OCI-LY7 (cell line): Measurements from ENCODE around the gene SCO1.

Experiments used
- EZH2phosphoT487 ChIP-seq: fragments of 200-600 bp; sonication (generic); IDR thresholded peaks from 2 replicates; pipeline ENCODE4 v1.6.1; 2018; ENCODE audit warnings: low read depth, borderline replicate concordance, mild to moderate bottlenecking, mixed run types, antibody characterized with exemption, low read length, moderate library complexity, mixed read lengths
- TF ChIP-seq, protein P1 (sequence below): fragments of 200-600 bp; sonication (generic); conservative IDR thresholded peaks from 2 replicates; pipeline ENCODE4 v1.5.1; 2014; ENCODE audit warnings: mild to moderate bottlenecking, antibody characterized with exemption, low read length, moderate library complexity, mixed read lengths

DNA sequence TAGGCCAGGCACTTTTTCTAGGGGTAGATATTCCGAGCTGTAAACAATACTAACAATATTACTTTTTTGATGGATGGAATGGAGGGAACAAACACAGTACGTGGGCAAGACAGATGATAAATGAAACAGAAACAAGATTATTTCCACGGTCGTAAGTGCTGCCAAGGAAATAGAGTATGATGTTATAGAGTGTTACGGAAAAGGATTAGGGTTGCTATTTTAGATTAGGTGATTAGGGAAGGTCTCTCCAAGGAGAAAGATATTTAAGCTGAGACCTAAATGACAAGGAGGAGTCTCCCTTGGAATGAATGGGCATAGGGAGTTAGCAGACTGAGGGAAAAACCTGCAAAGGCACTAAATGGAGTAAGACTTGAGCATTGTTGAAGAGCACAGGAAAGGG, 8.4 kb upstream of the SCO1 start:
- TF ChIP-seq, protein P1, sequence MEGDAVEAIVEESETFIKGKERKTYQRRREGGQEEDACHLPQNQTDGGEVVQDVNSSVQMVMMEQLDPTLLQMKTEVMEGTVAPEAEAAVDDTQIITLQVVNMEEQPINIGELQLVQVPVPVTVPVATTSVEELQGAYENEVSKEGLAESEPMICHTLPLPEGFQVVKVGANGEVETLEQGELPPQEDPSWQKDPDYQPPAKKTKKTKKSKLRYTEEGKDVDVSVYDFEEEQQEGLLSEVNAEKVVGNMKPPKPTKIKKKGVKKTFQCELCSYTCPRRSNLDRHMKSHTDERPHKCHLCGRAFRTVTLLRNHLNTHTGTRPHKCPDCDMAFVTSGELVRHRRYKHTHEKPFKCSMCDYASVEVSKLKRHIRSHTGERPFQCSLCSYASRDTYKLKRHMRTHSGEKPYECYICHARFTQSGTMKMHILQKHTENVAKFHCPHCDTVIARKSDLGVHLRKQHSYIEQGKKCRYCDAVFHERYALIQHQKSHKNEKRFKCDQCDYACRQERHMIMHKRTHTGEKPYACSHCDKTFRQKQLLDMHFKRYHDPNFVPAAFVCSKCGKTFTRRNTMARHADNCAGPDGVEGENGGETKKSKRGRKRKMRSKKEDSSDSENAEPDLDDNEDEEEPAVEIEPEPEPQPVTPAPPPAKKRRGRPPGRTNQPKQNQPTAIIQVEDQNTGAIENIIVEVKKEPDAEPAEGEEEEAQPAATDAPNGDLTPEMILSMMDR, result no peak
- no peak for TF ChIP-seq EZH2phosphoT487
